K562 (cell line): ENCODE results near the gene CNKSR3.

Experiments
- EZH2 ChIP-seq: IDR thresholded peaks from 2 replicates; pipeline ENCODE4 v1.6.1; 2012; ENCODE audit warnings: low read depth, mild to moderate bottlenecking, inconsistent platforms, low read length, borderline replicate concordance
- HDAC6 ChIP-seq: IDR thresholded peaks from 2 replicates; pipeline ENCODE4 v1.6.1; 2012; ENCODE audit warnings: low read depth, mild to moderate bottlenecking, control low read depth, inconsistent platforms, low read length, moderate library complexity
- POLR2A ChIP-seq: fragments of 450-650 bp; conservative IDR thresholded peaks from 2 replicates; pipeline ENCODE4 v1.6.1; 2016
- POLR2AphosphoS5 ChIP-seq: IDR thresholded peaks from 2 replicates; pipeline ENCODE4 v1.6.1; 2011; ENCODE audit warnings: mild to moderate bottlenecking, low read depth, low read length, moderate library complexity; ENCODE audit not compliant: control insufficient read depth, insufficient read depth
- RBM17 ChIP-seq: fragments of 200-400 bp; formaldehyde crosslinking; IDR thresholded peaks from 2 replicates; pipeline ENCODE4 v1.6.1; 2017; ENCODE audit warnings: low read depth, mild to moderate bottlenecking, low read length, borderline replicate concordance
- SMAD1 ChIP-seq: fragments of 150-350 bp; IDR thresholded peaks from 2 replicates; pipeline ENCODE4 v1.6.1; 2014; ENCODE audit warnings: low read length, low read depth; ENCODE audit not compliant: partially characterized antibody
- TAF1 ChIP-seq: IDR thresholded peaks from 2 replicates; pipeline ENCODE4 v1.6.1; 2011; ENCODE audit warnings: mild to moderate bottlenecking, low read length, moderate library complexity; ENCODE audit not compliant: insufficient read depth, control insufficient read depth, severe bottlenecking; ENCODE audit errors: extremely low read depth
- TAF7 ChIP-seq: fragments of 450-650 bp; IDR thresholded peaks from 2 replicates; pipeline ENCODE4 v1.6.1; 2016; ENCODE audit warnings: missing genetic modification characterization, missing compliant biosample characterization
- ZNF408 ChIP-seq: fragments of 250-450 bp; sonication (Bioruptor Pico); IDR thresholded peaks from 2 replicates; pipeline ENCODE4 v1.4.0; 2020; ENCODE audit warnings: low read depth, mild to moderate bottlenecking, moderate library complexity
- ZNF592 ChIP-seq: fragments of 450-650 bp; IDR thresholded peaks from 2 replicates; pipeline ENCODE4 v1.6.1; 2017; ENCODE audit warnings: antibody characterized with exemption, mild to moderate bottlenecking
- ZNF780A ChIP-seq: fragments of 250-450 bp; sonication (Bioruptor Pico); IDR thresholded peaks from 2 replicates; pipeline ENCODE4 v1.5.0; 2021; ENCODE audit warnings: mild to moderate bottlenecking
- TF ChIP-seq, protein P1 (sequence below), 3 experiments: IDR thresholded peaks in 2 of 3; conservative IDR thresholded peaks in 1 of 3; 2 replicates each; pipeline ENCODE4 v1.5.1; 2011 to 2012; ENCODE audit warnings: low read length in 3 of 3, mild to moderate bottlenecking in 3 of 3, control low read depth in 2 of 3, improper control_type of control experiment in 1 of 3, inconsistent platforms in 1 of 3, low read depth in 1 of 3, mixed read lengths in 1 of 3, moderate library complexity in 1 of 3; ENCODE audit not compliant: insufficient read depth in 2 of 3
- TF ChIP-seq, protein P2 (sequence below), 2 experiments: IDR thresholded peaks in 1 of 2; conservative IDR thresholded peaks in 1 of 2; 2 replicates each; pipeline ENCODE4 v1.6.1; 2016; ENCODE audit warnings: low read depth in 2 of 2, mild to moderate bottlenecking in 1 of 2, missing compliant biosample characterization in 1 of 2, missing genetic modification characterization in 1 of 2, moderate library complexity in 1 of 2

GRCh38 chr6:154354265-154354777 lies 156.2 kb downstream of the CNKSR3 start:
- TF ChIP-seq, protein P1, sequence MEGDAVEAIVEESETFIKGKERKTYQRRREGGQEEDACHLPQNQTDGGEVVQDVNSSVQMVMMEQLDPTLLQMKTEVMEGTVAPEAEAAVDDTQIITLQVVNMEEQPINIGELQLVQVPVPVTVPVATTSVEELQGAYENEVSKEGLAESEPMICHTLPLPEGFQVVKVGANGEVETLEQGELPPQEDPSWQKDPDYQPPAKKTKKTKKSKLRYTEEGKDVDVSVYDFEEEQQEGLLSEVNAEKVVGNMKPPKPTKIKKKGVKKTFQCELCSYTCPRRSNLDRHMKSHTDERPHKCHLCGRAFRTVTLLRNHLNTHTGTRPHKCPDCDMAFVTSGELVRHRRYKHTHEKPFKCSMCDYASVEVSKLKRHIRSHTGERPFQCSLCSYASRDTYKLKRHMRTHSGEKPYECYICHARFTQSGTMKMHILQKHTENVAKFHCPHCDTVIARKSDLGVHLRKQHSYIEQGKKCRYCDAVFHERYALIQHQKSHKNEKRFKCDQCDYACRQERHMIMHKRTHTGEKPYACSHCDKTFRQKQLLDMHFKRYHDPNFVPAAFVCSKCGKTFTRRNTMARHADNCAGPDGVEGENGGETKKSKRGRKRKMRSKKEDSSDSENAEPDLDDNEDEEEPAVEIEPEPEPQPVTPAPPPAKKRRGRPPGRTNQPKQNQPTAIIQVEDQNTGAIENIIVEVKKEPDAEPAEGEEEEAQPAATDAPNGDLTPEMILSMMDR (IDR thresholded peaks at IDR 0.05 in 2 of 3, conservative IDR thresholded peaks at IDR 0.05 in 1 of 3; ENCODE audit: insufficient read depth in 2 of 3, low read depth in 1 of 3, low read length in 3 of 3) = no peak
- no peak for TF ChIP-seq TAF1
- TF ChIP-seq TAF7 = no peak
- TF ChIP-seq EZH2 = no peak
- no peak for TF ChIP-seq SMAD1
- no peak for TF ChIP-seq ZNF408 (CRISPR knock-in tag)
- TF ChIP-seq POLR2A = no peak
- no peak for TF ChIP-seq ZNF592
- TF ChIP-seq POLR2AphosphoS5 = no peak
- TF ChIP-seq HDAC6 = no peak
- TF ChIP-seq ZNF780A = no peak
- no peak for TF ChIP-seq RBM17
- TF ChIP-seq, protein P2, sequence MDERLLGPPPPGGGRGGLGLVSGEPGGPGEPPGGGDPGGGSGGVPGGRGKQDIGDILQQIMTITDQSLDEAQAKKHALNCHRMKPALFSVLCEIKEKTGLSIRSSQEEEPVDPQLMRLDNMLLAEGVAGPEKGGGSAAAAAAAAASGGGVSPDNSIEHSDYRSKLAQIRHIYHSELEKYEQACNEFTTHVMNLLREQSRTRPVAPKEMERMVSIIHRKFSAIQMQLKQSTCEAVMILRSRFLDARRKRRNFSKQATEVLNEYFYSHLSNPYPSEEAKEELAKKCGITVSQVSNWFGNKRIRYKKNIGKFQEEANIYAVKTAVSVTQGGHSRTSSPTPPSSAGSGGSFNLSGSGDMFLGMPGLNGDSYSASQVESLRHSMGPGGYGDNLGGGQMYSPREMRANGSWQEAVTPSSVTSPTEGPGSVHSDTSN (CRISPR knock-in tag; IDR thresholded peaks at IDR 0.05; ENCODE audit: low read depth) = no peak
- TF ChIP-seq, protein P2 (tag; conservative IDR thresholded peaks at IDR 0.05; ENCODE audit: low read depth) = no peak
